NCI-H2227 (cell line): ENCODE measurements around the gene TRAF4.
A peak's percentile ranks its signal among the peaks of the same experiment; 100 is the strongest.
"Not testable (repeated sequence)": the region's sequence is repeated elsewhere in the genome, so short reads cannot be mapped to it uniquely, and the experiment has no call there.

ENCODE experiments used
- DNase-seq: peaks from one replicate; lab custom pipeline; 2025; ENCODE audit not compliant: unreplicated experiment; lab: John Stamatoyannopoulos, UW

TRAF4 gene

GRCh38 chr17:28726627-28727491 is 17.0 kb upstream of the TRAF4 start:
- peak; percentile 95 for DNase-seq

- DNase-seq, result peak; percentile 92
Observed at GRCh38 chr17:28728364-28729200, 15.2 kb upstream of the TRAF4 start, which contains the start of gene NEK8. TSS of gene NEK8 (plus strand) at chr17:28728788. CDS start at chr17:28728814, 26 bp downstream.

- DNase-seq, result no peak
Observed at GRCh38 chr17:28729950-28730330, 13.9 kb upstream of the TRAF4 start.

GRCh38 chr17:28733346-28733745 is 10.5 kb upstream of the TRAF4 start:
- no peak for DNase-seq

DNA sequence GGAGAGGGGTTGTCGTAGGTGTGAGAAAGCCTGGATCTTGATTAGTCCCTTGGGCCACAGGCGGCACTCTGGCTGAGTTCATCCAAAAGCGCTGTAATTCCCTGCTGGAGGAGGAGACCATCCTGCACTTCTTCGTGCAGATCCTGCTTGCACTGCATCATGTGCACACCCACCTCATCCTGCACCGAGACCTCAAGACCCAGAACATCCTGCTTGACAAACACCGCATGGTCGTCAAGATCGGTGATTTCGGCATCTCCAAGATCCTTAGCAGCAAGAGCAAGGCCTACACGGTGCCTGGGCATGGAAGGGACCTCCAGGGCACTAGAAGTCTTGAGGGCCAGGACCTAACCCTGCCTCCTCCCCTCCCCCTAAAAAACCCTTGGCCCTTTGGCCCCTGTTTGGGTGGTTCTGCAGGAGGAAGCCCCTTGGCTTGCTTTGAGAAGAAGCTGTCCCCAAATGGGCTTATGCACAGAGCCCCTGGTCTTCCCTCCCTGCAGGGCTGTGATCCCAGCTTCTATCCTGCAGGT is 9.0 kb upstream of the TRAF4 start:
- DNase-seq, result no peak

DNA sequence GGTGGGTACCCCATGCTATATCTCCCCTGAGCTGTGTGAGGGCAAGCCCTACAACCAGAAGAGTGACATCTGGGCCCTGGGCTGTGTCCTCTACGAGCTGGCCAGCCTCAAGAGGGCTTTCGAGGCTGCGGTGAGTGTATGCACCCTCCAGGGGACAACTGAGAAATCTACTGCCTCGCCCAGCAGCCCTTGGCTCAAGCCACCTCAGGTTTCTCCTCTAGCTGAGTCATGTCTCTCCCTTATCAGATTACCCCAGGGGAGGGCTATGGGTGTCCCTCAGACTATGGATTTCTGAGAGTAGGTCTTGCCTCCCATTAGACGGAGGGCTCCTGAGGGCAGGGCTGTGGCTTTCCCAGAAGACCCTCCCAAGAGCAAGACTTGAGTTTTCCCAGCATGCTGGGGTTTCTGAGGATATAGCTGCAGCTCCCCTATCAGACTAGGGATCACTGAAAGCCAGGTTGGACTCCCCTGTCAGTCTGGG is 8.5 kb upstream of the TRAF4 start:
- no peak for DNase-seq

- not testable (repeated sequence) for DNase-seq
Observed at GRCh38 chr17:28735913-28736769, 7.7 kb upstream of the TRAF4 start.

DNA sequence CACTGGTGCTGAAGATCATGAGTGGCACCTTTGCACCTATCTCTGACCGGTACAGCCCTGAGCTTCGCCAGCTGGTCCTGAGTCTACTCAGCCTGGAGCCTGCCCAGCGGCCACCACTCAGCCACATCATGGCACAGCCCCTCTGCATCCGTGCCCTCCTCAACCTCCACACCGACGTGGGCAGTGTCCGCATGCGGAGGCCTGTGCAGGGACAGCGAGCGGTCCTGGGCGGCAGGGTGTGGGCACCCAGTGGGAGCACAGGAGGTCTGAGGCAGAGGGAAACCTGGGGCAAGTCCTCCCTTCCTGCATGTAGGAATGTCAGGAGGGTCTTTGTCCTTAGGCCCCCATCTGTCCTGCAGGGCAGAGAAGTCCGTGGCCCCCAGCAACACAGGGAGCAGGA is 6.5 kb upstream of the TRAF4 start:
- no peak for DNase-seq

- no peak for DNase-seq
Observed at GRCh38 chr17:28737770-28738679, 5.8 kb upstream of the TRAF4 start.

DNA sequence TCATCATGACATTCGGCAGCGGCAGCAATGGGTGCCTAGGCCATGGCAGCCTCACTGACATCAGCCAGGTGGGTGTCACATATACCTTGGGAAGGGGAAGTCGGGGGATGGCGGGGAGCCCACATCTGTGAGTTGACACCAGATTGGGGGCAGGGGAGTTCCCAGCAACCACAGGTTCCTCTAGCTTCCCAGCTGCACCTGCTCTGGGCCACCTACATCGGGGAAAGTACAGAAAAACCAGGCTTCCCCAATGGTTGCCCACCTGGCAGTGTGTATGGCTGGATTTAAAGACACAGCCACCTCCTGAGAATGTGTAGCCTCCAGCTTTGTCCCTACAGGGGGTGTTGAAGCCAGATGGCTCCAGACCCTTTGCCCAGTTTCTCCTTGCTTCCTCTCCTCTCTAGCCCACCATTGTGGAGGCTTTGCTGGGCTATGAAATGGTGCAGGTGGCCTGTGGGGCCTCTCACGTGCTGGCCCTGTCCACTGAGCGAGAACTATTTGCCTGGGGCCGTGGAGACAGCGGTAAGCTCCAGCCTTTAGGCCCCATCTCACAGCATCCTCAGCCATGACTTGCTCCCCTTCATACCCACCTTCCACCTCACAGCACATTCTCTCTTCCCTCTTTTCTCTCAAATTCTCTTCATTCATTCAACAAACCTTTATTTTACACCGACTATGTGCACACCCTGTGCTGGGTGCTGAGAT is 5.0 kb upstream of the TRAF4 start:
- DNase-seq, result no peak

- DNase-seq, result no peak
Observed at GRCh38 chr17:28740406-28741357, 3.1 kb upstream of the TRAF4 start.

DNA sequence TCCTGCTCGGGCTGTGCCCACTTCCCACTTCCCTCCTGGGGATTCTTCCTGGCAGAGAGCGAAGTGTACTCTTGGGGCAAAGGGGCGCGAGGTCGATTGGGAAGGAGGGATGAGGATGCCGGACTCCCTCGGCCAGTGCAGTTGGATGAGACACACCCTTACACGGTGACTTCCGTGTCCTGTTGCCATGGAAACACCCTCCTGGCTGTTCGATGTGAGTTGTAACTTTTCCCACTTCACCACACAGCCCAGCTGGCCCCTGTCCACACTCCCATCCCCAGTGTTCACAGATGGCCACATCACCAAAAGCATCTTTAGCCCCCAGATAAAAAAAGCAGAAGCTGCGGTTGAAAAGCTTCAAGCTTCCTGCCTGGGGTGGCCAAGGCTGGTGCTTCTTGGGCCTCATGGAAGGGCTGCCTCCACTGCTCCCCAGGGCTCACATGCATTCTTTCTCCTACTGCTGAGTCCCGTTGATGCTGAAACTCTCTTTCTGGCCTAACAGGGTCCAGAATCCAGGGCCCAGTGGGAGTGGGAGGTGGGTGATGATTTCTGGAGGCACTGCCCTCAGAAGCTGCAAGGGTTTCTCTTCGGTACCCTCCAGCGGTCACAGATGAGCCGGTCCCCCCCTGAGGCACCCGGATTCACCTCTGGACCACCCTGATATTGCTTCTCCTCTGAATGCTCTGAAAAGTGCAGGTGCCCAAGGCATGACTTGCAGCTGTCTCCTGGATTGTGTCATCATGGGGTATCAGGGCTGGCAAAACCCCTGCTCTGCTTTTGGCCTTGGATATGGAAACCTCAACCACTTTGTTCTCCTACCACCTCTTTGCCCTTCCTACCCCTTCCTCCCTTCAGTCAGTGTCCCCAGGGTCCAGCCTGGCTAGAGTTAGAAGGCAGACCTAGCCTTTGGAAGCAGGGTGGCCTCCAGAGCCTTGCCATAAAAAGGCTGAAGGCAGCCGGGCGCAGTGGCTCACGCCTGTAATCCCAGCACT is 2.2 kb upstream of the TRAF4 start:
- no peak for DNase-seq

DNA sequence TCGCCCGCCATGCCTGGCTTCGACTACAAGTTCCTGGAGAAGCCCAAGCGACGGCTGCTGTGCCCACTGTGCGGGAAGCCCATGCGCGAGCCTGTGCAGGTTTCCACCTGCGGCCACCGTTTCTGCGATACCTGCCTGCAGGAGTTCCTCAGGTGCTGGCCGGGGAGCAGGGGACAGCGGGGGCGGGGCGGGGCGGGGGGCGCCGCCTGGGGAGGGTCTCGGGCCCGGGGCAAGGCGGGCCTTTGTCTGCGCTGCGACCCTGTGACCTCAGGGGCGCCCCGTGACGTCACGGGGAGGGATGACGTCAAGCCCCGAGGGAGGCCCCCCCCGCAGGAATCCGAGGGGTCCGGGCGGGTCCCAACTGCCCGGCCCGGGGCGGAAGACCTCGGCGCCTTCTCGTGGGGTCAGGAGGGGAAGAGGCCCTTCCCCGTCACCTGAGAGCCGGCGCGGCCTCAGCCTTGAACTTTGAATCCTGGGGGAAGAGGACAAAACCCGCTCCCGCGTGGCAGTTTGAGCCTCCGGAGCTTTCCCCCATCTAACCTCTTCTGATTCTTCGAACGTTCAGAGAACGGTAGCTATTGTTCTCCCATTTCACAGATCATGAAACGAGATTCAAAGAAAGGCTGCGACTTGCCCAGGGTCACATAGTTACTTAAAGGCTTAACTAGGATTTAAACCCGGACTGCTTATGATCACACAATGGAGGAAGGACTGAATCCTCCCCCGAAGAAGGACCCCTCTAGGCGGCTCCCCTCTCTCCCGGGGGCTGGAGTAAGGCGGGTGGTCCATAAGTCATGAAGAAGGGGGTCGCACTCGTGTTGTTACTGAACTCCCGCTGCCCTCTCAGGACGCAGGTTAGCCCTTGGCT is 527 bp downstream of the TRAF4 start:
- peak; percentile 57 for DNase-seq

DNA sequence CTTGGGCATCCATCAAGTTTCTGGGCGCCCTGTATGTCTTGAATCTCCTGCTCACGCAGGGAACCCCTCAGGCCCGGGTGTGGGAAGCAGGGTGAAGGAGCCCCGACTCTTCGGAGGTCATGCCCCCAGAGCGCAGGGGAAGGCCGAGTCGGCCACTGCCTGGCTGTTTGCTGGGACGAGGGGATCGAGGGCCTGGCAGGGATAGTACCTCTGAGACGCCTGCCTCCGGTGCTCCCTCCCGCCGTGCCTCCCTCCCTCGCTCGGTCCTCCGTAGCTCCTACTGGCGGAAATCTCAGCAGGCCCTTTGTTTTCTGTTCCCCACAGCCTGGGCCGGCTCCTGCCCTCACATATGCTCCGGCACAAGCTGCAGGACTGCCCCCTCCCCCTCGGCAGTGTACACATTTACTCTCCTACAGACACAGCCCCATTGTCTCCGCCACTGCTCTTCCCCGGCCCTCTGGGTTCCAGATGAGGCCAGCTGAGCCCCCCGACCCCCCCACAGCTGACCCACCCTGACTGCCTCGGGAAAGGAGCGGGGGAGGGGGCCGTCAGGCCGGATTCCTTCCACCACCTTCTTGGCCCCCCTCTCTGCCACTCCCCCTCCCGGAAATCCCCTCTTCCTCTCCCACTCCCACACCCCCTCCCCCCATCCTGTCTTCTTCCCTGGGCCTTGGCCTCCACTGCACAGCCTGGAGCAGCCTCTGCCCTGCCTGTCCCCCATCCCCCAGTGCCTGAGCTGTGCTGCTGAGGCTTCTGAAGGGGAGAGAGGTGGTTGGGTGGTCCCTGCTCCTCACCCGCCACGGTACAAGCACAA is 1.4 kb downstream of the TRAF4 start:
- DNase-seq, result peak; percentile 70
